Bronchus fibroblast of lung (primary cell): ENCODE measurements around the gene KPNA6. TPM values are rescaled to one million over a fixed set of nuclear protein-coding genes. Genes with fewer than 3 reads are reported as not detected.

Source experiments
- total RNA-seq: library from RNA; depleted of rRNA; stranded (reverse); fragments of >200 nt; gene quantifications from 2 replicates; pipeline ENCODE4 v1.2.3, GENCODE V29; 2015

Gene KPNA6
- total RNA-seq = 30.6 and 33.8 TPM in 2 replicates

GRCh38 chr1:32107742-32108661 is at the start of gene KPNA6:
TSS of gene KPNA6 (plus strand) at chr1:32108056. CDS start at chr1:32108131, 75 bp downstream.

GRCh38 chr1:32072622-32073298 is 35.1 kb upstream of the KPNA6 start, which contains the start of gene TMEM39B:
TSS of gene TMEM39B (plus strand) at chr1:32072939. CDS start at chr1:32073048, 109 bp downstream.

GRCh38 chr1:32179443-32180185 is 71.8 kb downstream of the KPNA6 start, which contains the start of gene TXLNA:
TSS of gene TXLNA (plus strand) at chr1:32179675. CDS start at chr1:32180346, 671 bp downstream.

GRCh38 chr1:32200226-32201010 is 92.6 kb downstream of the KPNA6 start, which contains the start of gene CCDC28B:
TSS of gene CCDC28B (plus strand) at chr1:32200595. CDS start at chr1:32201936, 1,341 bp downstream.

GRCh38 chr1:32205401-32206370 is 97.8 kb downstream of the KPNA6 start, which contains the start of gene IQCC:
TSS of gene IQCC (plus strand) at chr1:32205671. CDS start at chr1:32205682, 11 bp downstream.

GRCh38 chr1:32208891-32209328 is 101.1 kb downstream of the KPNA6 start, which contains the start of gene DCDC2B:
TSS of gene DCDC2B (plus strand) at chr1:32209089. CDS start at chr1:32209094, 5 bp downstream.

GRCh38 chr1:32221980-32222755 is 114.3 kb downstream of the KPNA6 start, which contains the start of the genes EIF3I and TMEM234:
TSS of gene EIF3I (plus strand) at chr1:32222407. CDS start at chr1:32222442, 35 bp downstream.
TSS of gene TMEM234 (minus strand) at chr1:32222353. CDS start at chr1:32222322, 31 bp downstream.

Other genes with a start within 250 kb of the KPNA6 start
- gene PTP4A2, start 169.7 kb upstream of the KPNA6 start, total RNA-seq = 163 and 212 TPM in 2 replicates
- 101 and 105 TPM in 2 replicates for gene KHDRBS1, start 94.2 kb upstream of the KPNA6 start, total RNA-seq
- gene TMEM39B, start 35.1 kb upstream of the KPNA6 start, total RNA-seq = 4.9 and 7.7 TPM in 2 replicates
- gene TXLNA, start 71.6 kb downstream of the KPNA6 start, total RNA-seq = 55.9 and 58.0 TPM in 2 replicates
- 16.0 and 16.8 TPM in 2 replicates for gene CCDC28B, start 92.5 kb downstream of the KPNA6 start, total RNA-seq
- gene IQCC, start 97.6 kb downstream of the KPNA6 start, total RNA-seq = 2.9 and 3.3 TPM in 2 replicates
- gene DCDC2B, start 101.0 kb downstream of the KPNA6 start, total RNA-seq = not detected in 2 replicates
- 8.2 and 11.9 TPM in 2 replicates for gene TMEM234, start 114.3 kb downstream of the KPNA6 start, total RNA-seq
- gene EIF3I, start 114.4 kb downstream of the KPNA6 start, total RNA-seq = 370 and 402 TPM in 2 replicates
- 0.30 and 0.50 TPM in 2 replicates for gene FAM167B, start 139.2 kb downstream of the KPNA6 start, total RNA-seq
- not detected in 2 replicates for gene LCK, start 143.2 kb downstream of the KPNA6 start, total RNA-seq
- 53.1 and 56.5 TPM in 2 replicates for gene HDAC1, start 184.0 kb downstream of the KPNA6 start, total RNA-seq
- 94.5 and 103 TPM in 2 replicates for gene MARCKSL1, start 228.2 kb downstream of the KPNA6 start, total RNA-seq